ENCODE results near the gene AUNIP.

DNA sequence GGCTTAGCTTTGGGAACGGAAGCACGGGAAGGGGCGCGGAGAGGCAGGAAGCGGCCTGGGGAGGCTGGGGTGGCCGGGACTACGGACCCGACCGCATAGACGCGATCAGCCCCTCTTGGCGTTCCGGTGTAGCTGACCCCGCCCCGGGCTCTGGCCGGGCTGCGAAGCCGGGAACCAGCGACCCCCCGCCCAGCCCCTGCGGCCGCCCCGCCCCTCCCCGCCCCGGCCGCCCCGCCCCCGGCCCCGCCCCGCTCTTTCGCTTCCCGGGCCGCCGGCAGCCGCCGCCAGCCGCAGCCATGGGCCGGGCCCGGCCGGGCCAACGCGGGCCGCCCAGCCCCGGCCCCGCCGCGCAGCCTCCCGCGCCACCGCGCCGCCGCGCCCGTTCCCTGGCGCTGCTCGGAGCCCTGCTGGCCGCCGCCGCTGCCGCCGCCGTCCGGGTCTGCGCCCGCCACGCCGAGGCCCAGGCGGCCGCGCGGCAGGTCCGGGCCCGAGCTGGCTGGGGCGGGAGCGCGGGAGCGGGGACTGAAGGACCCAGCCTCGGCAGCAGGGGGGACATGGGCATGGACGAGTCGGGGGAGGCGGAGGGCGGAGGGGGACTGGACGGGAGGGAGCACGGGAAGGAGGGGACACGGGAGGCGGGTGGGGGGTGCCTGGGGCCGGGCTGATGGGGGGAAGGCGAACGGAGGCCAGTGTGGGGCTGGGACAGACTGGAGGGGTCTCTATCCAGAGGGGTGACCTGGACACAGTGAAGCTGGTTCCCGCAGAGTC, 59.1 kb downstream of the AUNIP start, which contains the start of gene SELENON:
- TF ChIP-seq, protein P1, sequence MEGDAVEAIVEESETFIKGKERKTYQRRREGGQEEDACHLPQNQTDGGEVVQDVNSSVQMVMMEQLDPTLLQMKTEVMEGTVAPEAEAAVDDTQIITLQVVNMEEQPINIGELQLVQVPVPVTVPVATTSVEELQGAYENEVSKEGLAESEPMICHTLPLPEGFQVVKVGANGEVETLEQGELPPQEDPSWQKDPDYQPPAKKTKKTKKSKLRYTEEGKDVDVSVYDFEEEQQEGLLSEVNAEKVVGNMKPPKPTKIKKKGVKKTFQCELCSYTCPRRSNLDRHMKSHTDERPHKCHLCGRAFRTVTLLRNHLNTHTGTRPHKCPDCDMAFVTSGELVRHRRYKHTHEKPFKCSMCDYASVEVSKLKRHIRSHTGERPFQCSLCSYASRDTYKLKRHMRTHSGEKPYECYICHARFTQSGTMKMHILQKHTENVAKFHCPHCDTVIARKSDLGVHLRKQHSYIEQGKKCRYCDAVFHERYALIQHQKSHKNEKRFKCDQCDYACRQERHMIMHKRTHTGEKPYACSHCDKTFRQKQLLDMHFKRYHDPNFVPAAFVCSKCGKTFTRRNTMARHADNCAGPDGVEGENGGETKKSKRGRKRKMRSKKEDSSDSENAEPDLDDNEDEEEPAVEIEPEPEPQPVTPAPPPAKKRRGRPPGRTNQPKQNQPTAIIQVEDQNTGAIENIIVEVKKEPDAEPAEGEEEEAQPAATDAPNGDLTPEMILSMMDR (IDR thresholded peaks at IDR 0.05), result no peak
- no peak for TF ChIP-seq POLR2A (IDR thresholded peaks at IDR 0.05)

Measured in lower leg skin (tissue), 3 donors.